IgD-negative memory B cell (primary cell): ENCODE data around the gene RBM15B. TPM values are rescaled to one million over a fixed set of nuclear protein-coding genes. Genes with fewer than 3 reads are reported as not detected.

Experiments used
- H3K27ac Mint-ChIP-seq, 3 donors: one replicate each; pipeline ENCODE4 v1.8.0; 2020 to 2022; ENCODE audit warnings: mild to moderate bottlenecking in 3 of 3, mixed read lengths in 3 of 3, moderate library complexity in 1 of 3
- H3K27me3 Mint-ChIP-seq: one replicate; pipeline ENCODE4 v1.8.0; 2021; ENCODE audit warnings: mixed read lengths
- H3K36me3 Mint-ChIP-seq: one replicate; pipeline ENCODE4 v1.8.0; 2020; ENCODE audit warnings: mild to moderate bottlenecking, mixed read lengths
- H3K4me1 Mint-ChIP-seq, 3 donors: one replicate each; pipeline ENCODE4 v1.8.0; 2020 to 2022; ENCODE audit warnings: mixed read lengths in 3 of 3, mild to moderate bottlenecking in 1 of 3
- H3K4me3 Mint-ChIP-seq, 4 donors: one replicate each; pipeline ENCODE4 v1.8.0; 2020 to 2022; ENCODE audit warnings: mild to moderate bottlenecking in 4 of 4, mixed read lengths in 4 of 4, moderate library complexity in 3 of 4
- H3K9me3 Mint-ChIP-seq, 3 donors: one replicate each; pipeline ENCODE4 v1.8.0; 2020 to 2021; ENCODE audit warnings: mixed read lengths in 3 of 3, mild to moderate bottlenecking in 1 of 3
- polyA plus RNA-seq: library from polyadenylated mRNA; unstranded; fragments of 300-500 nt; fragmentation: Illumina TruSeq; gene quantifications from one replicate; pipeline ENCODE4 v1.2.3, GENCODE V29; 2021

The RBM15B gene, protein sequence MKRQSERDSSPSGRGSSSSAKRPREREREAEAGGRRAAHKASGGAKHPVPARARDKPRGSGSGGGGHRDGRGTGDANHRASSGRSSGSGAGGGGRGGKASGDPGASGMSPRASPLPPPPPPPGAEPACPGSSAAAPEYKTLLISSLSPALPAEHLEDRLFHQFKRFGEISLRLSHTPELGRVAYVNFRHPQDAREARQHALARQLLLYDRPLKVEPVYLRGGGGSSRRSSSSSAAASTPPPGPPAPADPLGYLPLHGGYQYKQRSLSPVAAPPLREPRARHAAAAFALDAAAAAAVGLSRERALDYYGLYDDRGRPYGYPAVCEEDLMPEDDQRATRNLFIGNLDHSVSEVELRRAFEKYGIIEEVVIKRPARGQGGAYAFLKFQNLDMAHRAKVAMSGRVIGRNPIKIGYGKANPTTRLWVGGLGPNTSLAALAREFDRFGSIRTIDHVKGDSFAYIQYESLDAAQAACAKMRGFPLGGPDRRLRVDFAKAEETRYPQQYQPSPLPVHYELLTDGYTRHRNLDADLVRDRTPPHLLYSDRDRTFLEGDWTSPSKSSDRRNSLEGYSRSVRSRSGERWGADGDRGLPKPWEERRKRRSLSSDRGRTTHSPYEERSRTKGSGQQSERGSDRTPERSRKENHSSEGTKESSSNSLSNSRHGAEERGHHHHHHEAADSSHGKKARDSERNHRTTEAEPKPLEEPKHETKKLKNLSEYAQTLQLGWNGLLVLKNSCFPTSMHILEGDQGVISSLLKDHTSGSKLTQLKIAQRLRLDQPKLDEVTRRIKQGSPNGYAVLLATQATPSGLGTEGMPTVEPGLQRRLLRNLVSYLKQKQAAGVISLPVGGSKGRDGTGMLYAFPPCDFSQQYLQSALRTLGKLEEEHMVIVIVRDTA
- 10.8 TPM for polyA plus RNA-seq

DNA sequence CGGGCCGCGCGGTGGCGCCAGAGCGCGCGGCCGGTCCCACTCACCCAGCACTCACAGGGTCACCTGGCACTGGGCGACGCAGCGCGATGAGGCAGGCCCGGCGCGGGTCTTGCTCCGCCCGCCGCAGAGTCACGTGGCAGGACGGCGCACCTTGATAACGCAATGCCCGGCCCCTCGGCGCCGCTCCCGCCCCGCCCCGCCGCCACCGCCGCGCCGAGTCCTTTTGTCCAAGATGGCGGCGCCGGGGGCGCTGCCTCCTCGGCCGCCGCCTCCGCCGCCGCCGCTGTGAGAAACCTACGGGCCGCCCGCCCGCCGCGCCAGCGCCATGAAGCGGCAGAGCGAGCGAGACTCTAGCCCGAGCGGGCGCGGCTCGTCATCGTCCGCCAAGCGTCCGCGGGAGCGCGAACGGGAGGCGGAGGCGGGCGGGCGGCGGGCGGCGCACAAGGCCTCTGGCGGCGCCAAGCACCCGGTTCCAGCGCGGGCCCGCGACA lies at the start of gene RBM15B:
Gene RBM15B, plus strand, starts transcription at position 211 of the 491 bp plus-strand sequence. Its CDS starts 115 bp downstream, at position 326.
- Mint-ChIP-seq H3K27me3 (no peaks in the 10 kb centered on the region), H3K9me3 (no peaks in the 10 kb centered on the region), H3K4me3 (peak within 1 kb of the TSS; percentile 81 to 94 (median 89)), H3K27ac (peak within 1 kb of the TSS; percentile 53 to 98 (median 94)), H3K36me3 (no peaks in the 10 kb centered on the region), H3K4me1 (peaks cover 18 to 39% (median 29%) of the 10 kb centered on the region in 3 donors)

- H3K27ac Mint-ChIP-seq = no peak overlapping the region
- peaks cover 5% of the 10 kb centered on the region for H3K27me3 Mint-ChIP-seq
- no peak overlapping the region for H3K4me3 Mint-ChIP-seq
- H3K36me3 Mint-ChIP-seq = no peaks in the 10 kb centered on the region
- H3K4me1 Mint-ChIP-seq = no peaks in the 10 kb centered on the region
- no peaks in the 10 kb centered on the region for H3K9me3 Mint-ChIP-seq
These were observed 47.0 kb upstream of the RBM15B start for GRCh38 chr3:51343918-51344687.

DNA sequence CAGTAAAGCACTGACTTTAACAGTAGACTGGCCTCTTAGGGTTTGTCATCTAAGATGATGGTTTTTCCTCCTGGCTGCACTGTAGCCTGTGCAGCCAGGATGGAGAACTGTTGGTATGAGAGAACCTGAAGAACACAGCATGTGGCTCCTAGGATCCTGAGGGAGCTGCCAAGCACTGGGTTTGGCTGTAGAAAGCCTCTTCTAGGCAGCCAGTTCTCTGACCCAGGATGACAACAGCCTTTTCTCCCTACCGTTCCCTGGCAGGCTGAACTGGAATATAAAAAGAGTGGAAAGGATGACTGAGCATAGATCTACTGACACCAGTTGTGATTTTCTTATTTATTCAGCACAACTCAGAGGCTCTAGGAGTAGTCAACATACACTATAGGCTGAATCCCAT lies 40.3 kb upstream of the RBM15B start:
- Mint-ChIP-seq H3K4me1 (no peaks in the 10 kb centered on the region), H3K9me3 (peaks cover 0 to 2% (median 0%) of the 10 kb centered on the region in 3 donors), H3K27me3 (peaks cover 7% of the 10 kb centered on the region), H3K36me3 (peaks cover 2% of the 10 kb centered on the region), H3K27ac (no peak overlapping the region), H3K4me3 (no peak overlapping the region)

- H3K27ac Mint-ChIP-seq = no peak overlapping the region
- H3K4me1 Mint-ChIP-seq = no peaks in the 10 kb centered on the region
- H3K4me3 Mint-ChIP-seq = no peak overlapping the region
- H3K27me3 Mint-ChIP-seq = peaks cover 7% of the 10 kb centered on the region
- peaks cover 0 to 2% (median 0%) of the 10 kb centered on the region in 3 donors for H3K9me3 Mint-ChIP-seq
- H3K36me3 Mint-ChIP-seq = peaks cover 2% of the 10 kb centered on the region
These were observed 38.0 kb upstream of the RBM15B start for GRCh38 chr3:51353131-51353530.

GRCh38 chr3:51353691-51354090 lies 37.4 kb upstream of the RBM15B start:
- H3K36me3 Mint-ChIP-seq = peaks cover 2% of the 10 kb centered on the region
- H3K9me3 Mint-ChIP-seq = peaks cover 0 to 2% (median 0%) of the 10 kb centered on the region in 3 donors
- no peaks in the 10 kb centered on the region for H3K4me1 Mint-ChIP-seq

GRCh38 chr3:51354172-51354571 lies 36.9 kb upstream of the RBM15B start:
- peaks cover 2% of the 10 kb centered on the region for H3K36me3 Mint-ChIP-seq
- H3K27ac Mint-ChIP-seq = no peak overlapping the region
- no peak overlapping the region for H3K4me3 Mint-ChIP-seq
- peaks cover 7% of the 10 kb centered on the region for H3K27me3 Mint-ChIP-seq
- peaks cover 0 to 2% (median 0%) of the 10 kb centered on the region in 3 donors for H3K9me3 Mint-ChIP-seq
- no peaks in the 10 kb centered on the region for H3K4me1 Mint-ChIP-seq

More at GRCh38 chr3:51353691-51354090, 37.4 kb upstream of the RBM15B start:
- no peak overlapping the region for H3K27ac Mint-ChIP-seq
- peaks cover 7% of the 10 kb centered on the region for H3K27me3 Mint-ChIP-seq
- no peak overlapping the region for H3K4me3 Mint-ChIP-seq

GRCh38 chr3:51354731-51355615 lies 36.1 kb upstream of the RBM15B start:
- no peak overlapping the region for H3K4me3 Mint-ChIP-seq
- H3K27ac Mint-ChIP-seq = no peak overlapping the region
- H3K4me1 Mint-ChIP-seq = no peaks in the 10 kb centered on the region
- H3K36me3 Mint-ChIP-seq = peaks cover under 1% of the 10 kb centered on the region
- no peaks in the 10 kb centered on the region for H3K9me3 Mint-ChIP-seq
- H3K27me3 Mint-ChIP-seq = peaks cover 7% of the 10 kb centered on the region

GRCh38 chr3:51355891-51356578 lies 35.0 kb upstream of the RBM15B start:
- no peaks in the 10 kb centered on the region for H3K9me3 Mint-ChIP-seq
- H3K27ac Mint-ChIP-seq = no peak overlapping the region
- H3K4me1 Mint-ChIP-seq = no peaks in the 10 kb centered on the region
- H3K27me3 Mint-ChIP-seq = peaks cover 5% of the 10 kb centered on the region
- H3K4me3 Mint-ChIP-seq = no peak overlapping the region
- H3K36me3 Mint-ChIP-seq = peaks cover 2% of the 10 kb centered on the region

GRCh38 chr3:51357856-51358255 lies 33.2 kb upstream of the RBM15B start:
- H3K4me1 Mint-ChIP-seq = no peaks in the 10 kb centered on the region
- H3K4me3 Mint-ChIP-seq = no peak overlapping the region
- no peaks in the 10 kb centered on the region for H3K9me3 Mint-ChIP-seq
- peaks cover 2% of the 10 kb centered on the region for H3K36me3 Mint-ChIP-seq
- no peaks in the 10 kb centered on the region for H3K27me3 Mint-ChIP-seq
- no peak overlapping the region for H3K27ac Mint-ChIP-seq

GRCh38 chr3:51358981-51359380 lies 32.1 kb upstream of the RBM15B start:
- H3K9me3 Mint-ChIP-seq = no peaks in the 10 kb centered on the region
- H3K36me3 Mint-ChIP-seq = peaks cover 2% of the 10 kb centered on the region
- H3K4me1 Mint-ChIP-seq = no peaks in the 10 kb centered on the region
- H3K27me3 Mint-ChIP-seq = no peaks in the 10 kb centered on the region
- no peak overlapping the region for H3K27ac Mint-ChIP-seq
- no peak overlapping the region for H3K4me3 Mint-ChIP-seq

DNA sequence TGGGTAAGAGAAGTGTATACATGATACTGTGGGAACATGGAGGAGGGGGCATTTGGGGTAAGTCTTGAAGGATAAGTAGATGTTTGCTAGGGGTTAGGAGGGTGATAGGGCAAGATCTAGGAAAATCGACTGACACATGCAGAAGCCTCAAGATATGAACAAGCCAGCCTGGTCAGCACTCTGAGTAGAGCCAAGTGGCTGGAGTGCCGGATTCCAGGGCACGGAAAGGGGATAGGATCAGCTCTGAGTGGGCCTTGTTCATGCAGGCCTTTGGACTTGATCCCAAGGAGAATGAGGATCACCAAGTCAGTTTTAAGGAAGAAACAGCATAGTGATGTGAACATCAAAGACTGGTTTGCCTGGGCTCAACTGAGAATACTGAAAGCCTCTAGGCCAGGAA lies 30.3 kb upstream of the RBM15B start:
- Mint-ChIP-seq H3K36me3 (peaks cover 2% of the 10 kb centered on the region), H3K4me3 (no peak overlapping the region), H3K4me1 (no peaks in the 10 kb centered on the region), H3K27ac (no peak overlapping the region), H3K27me3 (peaks cover 2% of the 10 kb centered on the region), H3K9me3 (no peaks in the 10 kb centered on the region)

- no peak overlapping the region for H3K4me3 Mint-ChIP-seq
- no peaks in the 10 kb centered on the region for H3K4me1 Mint-ChIP-seq
- peaks cover 5% of the 10 kb centered on the region for H3K27me3 Mint-ChIP-seq
These were observed 29.3 kb upstream of the RBM15B start for GRCh38 chr3:51361746-51362145.

DNA sequence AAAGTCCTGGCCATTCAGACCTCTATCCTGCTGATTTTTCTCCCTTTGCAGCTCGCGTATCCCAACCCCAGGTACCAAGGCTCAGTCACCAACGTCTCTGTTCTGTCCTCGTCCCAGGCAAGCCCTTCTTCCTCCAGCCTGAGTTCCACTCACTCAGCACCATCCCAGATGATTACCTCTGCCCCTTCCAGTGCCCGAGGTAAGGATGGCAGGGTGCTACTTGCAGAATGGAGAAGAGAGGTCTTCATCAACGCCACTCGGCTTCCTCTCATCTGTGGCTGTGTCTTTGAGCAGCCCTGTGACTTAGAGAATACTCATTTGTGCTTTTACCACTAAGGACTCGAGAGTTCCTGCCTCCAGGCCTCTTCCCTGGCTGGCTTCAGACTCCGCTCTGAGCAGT lies 28.6 kb upstream of the RBM15B start:
- no peak overlapping the region for H3K27ac Mint-ChIP-seq
- H3K4me3 Mint-ChIP-seq = no peak overlapping the region
- H3K27me3 Mint-ChIP-seq = peaks cover 12% of the 10 kb centered on the region
- no peaks in the 10 kb centered on the region for H3K4me1 Mint-ChIP-seq
- H3K9me3 Mint-ChIP-seq = no peaks in the 10 kb centered on the region
- H3K36me3 Mint-ChIP-seq = peaks cover 2% of the 10 kb centered on the region

More at GRCh38 chr3:51361746-51362145, 29.3 kb upstream of the RBM15B start:
- no peaks in the 10 kb centered on the region for H3K9me3 Mint-ChIP-seq
- peaks cover 2% of the 10 kb centered on the region for H3K36me3 Mint-ChIP-seq
- H3K27ac Mint-ChIP-seq = no peak overlapping the region
